Measurements from ENCODE around the gene BCAP31. TPM values are rescaled to one million over a fixed set of nuclear protein-coding genes. Genes with fewer than 3 reads are reported as not detected.

BCAP31 gene
- polyA plus RNA-seq (2011; rRNA removed) (204 and 222 TPM in 2 replicates), polyA minus RNA-seq (2011; rRNA and poly(A)+ RNA removed) (73.3 and 109 TPM in 2 replicates)

- no peak for TF ChIP-seq CTCF (IDR thresholded peaks at IDR 0.05; ENCODE audit: insufficient read depth, low read depth, low read length)
- peak within 1 kb of the TSS; percentile 70 for H3K4me3 ChIP-seq (ENCODE audit: low read depth, low read length)
- peaks cover 8% of the 10 kb centered on the region for H3K36me3 ChIP-seq (ENCODE audit: control insufficient read depth, insufficient read depth, low read length)
- H3K27me3 ChIP-seq (ENCODE audit: control insufficient read depth, insufficient read depth, low read length), result no peaks in the 10 kb centered on the region
- POLR2A ChIA-PET, result interaction anchor here (0.6 kb wide), 1 partner anchor 816 kb away, joined by 7 read pairs; no protein-coding TSS in a partner anchor
- peak; percentile 28 for DNase-seq (ENCODE audit: low read depth)
- CTCF ChIA-PET, result no interaction called here
These were observed at the start of gene BCAP31, which contains the start of gene ABCD1 for GRCh38 chrX:153724252-153725038. TSS of gene BCAP31 (minus strand) at chrX:153724387. CDS start at chrX:153723244, 1,143 bp downstream. TSS of gene ABCD1 (plus strand) at chrX:153724856. CDS start at chrX:153725267, 411 bp downstream.

- DNase-seq (ENCODE audit: low read depth), result no peak
These were observed 49.0 kb upstream of the BCAP31 start for GRCh38 chrX:153773218-153773611.

GRCh38 chrX:153772316-153773217, 48.4 kb upstream of the BCAP31 start:
- Histone ChIP-seq H3K27me3 (ENCODE audit: control insufficient read depth, insufficient read depth, low read length) (no peaks in the 10 kb centered on the region), H3K4me3 (ENCODE audit: low read depth, low read length) (no peak overlapping the region), H3K36me3 (ENCODE audit: control insufficient read depth, insufficient read depth, low read length) (no peaks in the 10 kb centered on the region; the same call in 1 of the 2 replicates)
- CTCF ChIA-PET, result no interaction called here
- POLR2A ChIA-PET, result no interaction called here
- no peak for DNase-seq (ENCODE audit: low read depth)
- no peak for TF ChIP-seq CTCF (IDR thresholded peaks at IDR 0.05; ENCODE audit: insufficient read depth, low read depth, low read length)

More at GRCh38 chrX:153773218-153773611, 49.0 kb upstream of the BCAP31 start:
- H3K4me3 ChIP-seq (ENCODE audit: low read depth, low read length), result no peak overlapping the region
- H3K36me3 ChIP-seq (ENCODE audit: control insufficient read depth, insufficient read depth, low read length), result no peaks in the 10 kb centered on the region; the same call in 1 of the 2 replicates
- CTCF ChIA-PET, result no interaction called here
- no peak for TF ChIP-seq CTCF (IDR thresholded peaks at IDR 0.05; ENCODE audit: insufficient read depth, low read depth, low read length)
- POLR2A ChIA-PET, result no interaction called here
- no peaks in the 10 kb centered on the region for H3K27me3 ChIP-seq (ENCODE audit: control insufficient read depth, insufficient read depth, low read length)

GRCh38 chrX:153771415-153772315, 47.5 kb upstream of the BCAP31 start:
- Histone ChIP-seq H3K27me3 (ENCODE audit: control insufficient read depth, insufficient read depth, low read length) (no peaks in the 10 kb centered on the region), H3K36me3 (ENCODE audit: control insufficient read depth, insufficient read depth, low read length) (no peaks in the 10 kb centered on the region; the same call in 1 of the 2 replicates), H3K4me3 (ENCODE audit: low read depth, low read length) (no peak overlapping the region)
- DNase-seq (ENCODE audit: low read depth), result no peak
- no peak for TF ChIP-seq CTCF (IDR thresholded peaks at IDR 0.05; ENCODE audit: insufficient read depth, low read depth, low read length)
- ChIA-PET CTCF (no interaction called here), POLR2A (no interaction called here)
